ENCODE results near the gene KRT15. TPM values are rescaled to one million over a fixed set of nuclear protein-coding genes. Genes with fewer than 3 reads are reported as not detected.

Gene KRT15
- total and polyA plus RNA-seq, 2 donors: 191 to 831 TPM

- DNase-seq (ENCODE audit: low read depth in 6 of 9, low spot score in 9 of 9): no peak
- H3K36me3 ChIP-seq (ENCODE audit: control insufficient read depth in 2 of 2, insufficient read depth in 2 of 2, low read length in 1 of 2): no peaks in the 10 kb centered on the region
- H3K27me3 ChIP-seq (ENCODE audit: control insufficient read depth in 2 of 2, insufficient read depth in 1 of 2, low read length in 1 of 2): peaks cover 21 to 53% of the 10 kb centered on the region in 2 donors
- WGBS: 82% methylated on average over 4 of the region's 4 CpGs
- no peak overlapping the region for H3K4me3 ChIP-seq (ENCODE audit: low read length in 2 of 2)
- H3K4me1 ChIP-seq (ENCODE audit: control insufficient read depth in 2 of 2, insufficient read depth in 2 of 2, low read length in 2 of 2): no peaks in the 10 kb centered on the region
- no peak overlapping the region for H3K27ac ChIP-seq (ENCODE audit: low read depth in 1 of 2, low read length in 1 of 2)
- H3K9me3 ChIP-seq (ENCODE audit: control insufficient read depth in 2 of 2, insufficient read depth in 1 of 2, low read length in 1 of 2): peaks cover 0 to 3% of the 10 kb centered on the region in 2 donors
Measured at GRCh38 chr17:41523225-41523593, 4.5 kb upstream of the KRT15 start.

DNA sequence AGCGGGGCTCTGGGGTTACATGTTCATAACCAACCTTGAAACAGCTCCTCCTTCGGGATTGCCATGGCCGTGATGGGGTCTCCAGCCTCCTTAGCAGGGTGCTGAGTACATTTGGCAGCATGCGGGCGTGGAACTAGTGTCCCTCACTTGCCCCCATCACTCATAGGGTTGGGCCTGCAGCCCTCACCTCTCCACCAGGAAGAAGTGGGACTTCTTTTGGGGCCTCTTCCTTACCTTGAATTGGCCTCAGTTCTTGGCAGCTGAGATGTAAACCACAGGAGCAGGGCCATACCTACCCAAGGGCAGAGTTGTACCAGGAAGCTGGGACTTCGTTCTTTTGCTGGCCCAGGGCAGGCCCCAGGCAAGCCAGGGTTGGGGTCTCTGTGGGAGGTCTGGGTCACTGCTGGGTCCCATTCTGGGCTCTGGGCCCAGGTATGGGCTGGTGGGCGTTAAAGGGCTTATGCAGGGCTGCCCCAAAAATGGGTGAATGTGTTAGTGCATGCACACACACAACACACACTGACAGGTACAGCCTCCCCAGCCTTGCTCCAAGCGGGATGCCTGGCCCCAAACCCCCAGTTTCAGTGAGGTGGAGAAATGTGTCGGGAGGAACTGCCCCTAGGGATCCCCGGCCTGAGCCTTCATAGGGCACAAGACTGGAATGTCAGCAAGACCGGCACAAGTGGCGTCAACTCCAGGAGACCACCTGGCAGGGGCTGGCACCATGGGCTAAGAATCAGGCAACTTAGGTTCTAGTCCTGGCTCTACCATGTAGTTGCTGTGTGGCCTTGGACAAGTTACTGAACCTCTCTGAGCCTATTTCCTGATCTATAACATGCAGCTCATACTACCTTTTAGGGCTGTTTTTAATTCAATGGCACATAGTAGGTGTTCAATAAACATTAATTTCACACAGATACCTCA lies 3.9 kb upstream of the KRT15 start:
- Histone ChIP-seq H3K4me3 (ENCODE audit: low read length in 2 of 2) (no peak overlapping the region), H3K27ac (ENCODE audit: low read depth in 1 of 2, low read length in 1 of 2) (peak overlapping the region; percentile 26 to 60), H3K9me3 (ENCODE audit: control insufficient read depth in 2 of 2, insufficient read depth in 1 of 2, low read length in 1 of 2) (peaks cover 0 to under 1% of the 10 kb centered on the region in 2 donors), H3K36me3 (ENCODE audit: control insufficient read depth in 2 of 2, insufficient read depth in 2 of 2, low read length in 1 of 2) (no peaks in the 10 kb centered on the region), H3K4me1 (ENCODE audit: control insufficient read depth in 2 of 2, insufficient read depth in 2 of 2, low read length in 2 of 2) (no peaks in the 10 kb centered on the region), H3K27me3 (ENCODE audit: control insufficient read depth in 2 of 2, insufficient read depth in 1 of 2, low read length in 1 of 2) (peaks cover 14 to 47% of the 10 kb centered on the region in 2 donors)
- no peak for DNase-seq (ENCODE audit: low read depth in 6 of 9, low spot score in 9 of 9)
- WGBS: 87% methylated on average over 12 of the region's 12 CpGs

GRCh38 chr17:41521574-41522261 lies 3.0 kb upstream of the KRT15 start:
- Histone ChIP-seq H3K9me3 (ENCODE audit: control insufficient read depth in 2 of 2, insufficient read depth in 1 of 2, low read length in 1 of 2) (no peaks in the 10 kb centered on the region), H3K4me1 (ENCODE audit: control insufficient read depth in 2 of 2, insufficient read depth in 2 of 2, low read length in 2 of 2) (no peaks in the 10 kb centered on the region), H3K36me3 (ENCODE audit: control insufficient read depth in 2 of 2, insufficient read depth in 2 of 2, low read length in 1 of 2) (no peaks in the 10 kb centered on the region), H3K27me3 (ENCODE audit: control insufficient read depth in 2 of 2, insufficient read depth in 1 of 2, low read length in 1 of 2) (peaks cover 6 to 38% of the 10 kb centered on the region in 2 donors), H3K27ac (ENCODE audit: low read depth in 1 of 2, low read length in 1 of 2) (peak overlapping the region; percentile 30 to 60), H3K4me3 (ENCODE audit: low read length in 2 of 2) (no peak overlapping the region)
- 83% methylated on average over 6 of the region's 6 CpGs for WGBS
- DNase-seq (ENCODE audit: low read depth in 6 of 9, low spot score in 9 of 9): no peak

DNA sequence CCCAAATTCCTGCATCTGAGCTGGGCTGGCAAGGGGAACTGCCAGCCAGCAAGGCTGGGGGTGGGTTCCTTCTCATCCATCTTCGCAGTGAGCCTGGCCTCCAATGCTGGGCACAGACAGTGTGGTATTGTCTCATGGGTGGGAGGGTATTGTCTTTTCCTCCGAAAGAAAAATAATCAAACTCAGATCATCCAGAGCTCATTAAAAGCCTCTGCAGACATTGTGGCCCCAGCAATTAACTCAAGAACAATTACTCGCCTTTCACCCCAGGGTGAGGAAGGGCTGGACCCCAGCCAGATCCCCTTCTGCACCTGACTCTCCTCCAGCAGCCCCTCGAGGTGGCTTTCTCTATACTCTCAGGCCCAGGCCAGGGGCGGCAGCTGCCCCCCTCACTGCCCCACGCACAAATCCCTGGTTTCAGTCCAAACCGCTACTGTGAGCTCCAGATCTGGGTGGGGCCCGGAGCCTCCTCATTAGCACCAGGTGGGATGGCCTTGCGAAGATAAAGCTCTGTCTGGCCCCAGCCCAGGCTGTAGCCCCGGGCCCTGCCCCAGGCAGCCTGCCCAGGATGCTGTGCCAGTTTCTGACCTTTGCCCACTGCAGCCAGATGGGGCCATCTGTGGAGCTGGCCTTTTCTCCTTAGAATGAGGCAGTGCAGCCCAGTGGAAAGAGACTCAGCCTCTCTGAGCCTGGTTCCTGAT lies 2.3 kb upstream of the KRT15 start:
- H3K27me3 ChIP-seq (ENCODE audit: control insufficient read depth in 2 of 2, insufficient read depth in 1 of 2, low read length in 1 of 2): peaks cover 0 to 31% of the 10 kb centered on the region in 2 donors
- no peaks in the 10 kb centered on the region for H3K4me1 ChIP-seq (ENCODE audit: control insufficient read depth in 2 of 2, insufficient read depth in 2 of 2, low read length in 2 of 2)
- H3K36me3 ChIP-seq (ENCODE audit: control insufficient read depth in 2 of 2, insufficient read depth in 2 of 2, low read length in 1 of 2): no peaks in the 10 kb centered on the region
- H3K9me3 ChIP-seq (ENCODE audit: control insufficient read depth in 2 of 2, insufficient read depth in 1 of 2, low read length in 1 of 2): no peaks in the 10 kb centered on the region
- H3K4me3 ChIP-seq (ENCODE audit: low read length in 2 of 2): no peak overlapping the region
- WGBS: 86% methylated on average over 10 of the region's 10 CpGs
- peak overlapping the region in 1 of 2 donors; percentile 25 for H3K27ac ChIP-seq (ENCODE audit: low read depth in 1 of 2, low read length in 1 of 2)
- DNase-seq (ENCODE audit: low read depth in 6 of 9, low spot score in 9 of 9): no peak

DNA sequence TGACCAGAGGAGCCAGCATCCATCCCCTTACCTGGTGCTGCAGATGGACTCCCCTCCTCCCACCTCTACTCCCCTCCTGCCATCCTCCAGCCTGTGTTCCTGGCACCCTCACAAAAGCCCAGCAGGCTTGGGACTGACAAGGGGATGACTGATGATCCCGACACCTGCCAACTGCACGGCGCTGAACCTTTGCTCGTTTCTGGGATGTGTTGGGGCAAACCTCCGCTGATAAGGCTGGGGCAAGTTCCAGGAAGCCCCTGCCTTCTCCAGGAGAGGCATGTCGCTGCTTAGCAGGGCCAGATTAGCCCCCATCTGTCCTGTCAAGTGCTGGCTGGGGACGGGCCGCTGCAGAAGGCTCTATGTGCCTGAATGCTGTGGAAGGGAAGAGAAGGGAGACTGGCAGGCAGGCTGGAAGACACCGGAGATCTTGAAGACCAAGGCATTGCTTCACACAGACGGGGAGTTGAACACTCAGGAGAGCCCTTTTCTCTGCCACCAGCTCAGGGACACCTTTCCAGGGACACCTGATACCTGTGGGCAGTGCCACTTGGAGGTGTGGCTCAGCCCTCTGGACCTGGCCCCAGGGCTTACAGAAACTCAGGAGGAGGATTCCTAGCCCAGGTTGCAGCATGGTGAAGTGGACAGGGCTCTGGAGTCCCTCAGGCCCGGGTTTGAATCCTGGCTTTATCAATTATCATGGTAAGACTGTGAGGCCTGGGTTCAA lies 973 bp upstream of the KRT15 start:
- Histone ChIP-seq H3K36me3 (ENCODE audit: control insufficient read depth in 2 of 2, insufficient read depth in 2 of 2, low read length in 1 of 2) (no peaks in the 10 kb centered on the region), H3K27ac (ENCODE audit: low read depth in 1 of 2, low read length in 1 of 2) (peak overlapping the region; percentile 38 to 55), H3K4me3 (ENCODE audit: low read length in 2 of 2) (no peak overlapping the region), H3K9me3 (ENCODE audit: control insufficient read depth in 2 of 2, insufficient read depth in 1 of 2, low read length in 1 of 2) (no peaks in the 10 kb centered on the region), H3K27me3 (ENCODE audit: control insufficient read depth in 2 of 2, insufficient read depth in 1 of 2, low read length in 1 of 2) (peaks cover 0 to 18% of the 10 kb centered on the region in 2 donors), H3K4me1 (ENCODE audit: control insufficient read depth in 2 of 2, insufficient read depth in 2 of 2, low read length in 2 of 2) (no peaks in the 10 kb centered on the region)
- DNase-seq (ENCODE audit: low read depth in 6 of 9, low spot score in 9 of 9): peak in 1 of 9 donors; percentile 15
- 73% methylated on average over 11 of the region's 11 CpGs for WGBS

DNA sequence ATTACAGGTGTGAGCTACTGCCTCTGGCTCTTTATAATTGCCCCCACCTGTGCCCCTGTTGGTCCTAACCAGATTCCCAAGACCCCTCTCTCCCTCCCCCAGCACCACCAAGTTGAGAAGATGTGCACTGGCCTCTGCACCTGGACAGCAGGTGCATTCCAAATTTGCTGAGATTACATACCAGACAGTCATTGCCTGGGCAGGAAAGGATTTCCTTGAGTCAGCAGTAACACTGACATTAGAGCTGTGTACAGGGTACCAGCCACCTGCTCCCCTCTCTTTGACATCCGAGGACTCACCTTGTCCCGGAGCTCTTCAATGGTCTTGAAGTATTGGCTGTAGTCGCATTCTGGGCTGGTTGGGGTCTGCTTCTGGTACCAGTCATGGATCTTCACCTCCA lies 659 bp downstream of the KRT15 start:
- Histone ChIP-seq H3K4me1 (ENCODE audit: control insufficient read depth in 2 of 2, insufficient read depth in 2 of 2, low read length in 2 of 2) (peaks cover 0 to 4% of the 10 kb centered on the region in 2 donors), H3K36me3 (ENCODE audit: control insufficient read depth in 2 of 2, insufficient read depth in 2 of 2, low read length in 1 of 2) (no peaks in the 10 kb centered on the region), H3K9me3 (ENCODE audit: control insufficient read depth in 2 of 2, insufficient read depth in 1 of 2, low read length in 1 of 2) (no peaks in the 10 kb centered on the region), H3K27ac (ENCODE audit: low read depth in 1 of 2, low read length in 1 of 2) (no peak overlapping the region), H3K4me3 (ENCODE audit: low read length in 2 of 2) (peak overlapping the region; percentile 4 to 12), H3K27me3 (ENCODE audit: control insufficient read depth in 2 of 2, insufficient read depth in 1 of 2, low read length in 1 of 2) (peaks cover 0 to 10% of the 10 kb centered on the region in 2 donors)
- WGBS: 91% methylated on average over 3 of the region's 3 CpGs
- DNase-seq (ENCODE audit: low read depth in 6 of 9, low spot score in 9 of 9): no peak

GRCh38 chr17:41516830-41517283 lies 1.8 kb downstream of the KRT15 start:
- peaks cover 0 to 6% of the 10 kb centered on the region in 2 donors for H3K27me3 ChIP-seq (ENCODE audit: control insufficient read depth in 2 of 2, insufficient read depth in 1 of 2, low read length in 1 of 2)
- H3K4me1 ChIP-seq (ENCODE audit: control insufficient read depth in 2 of 2, insufficient read depth in 2 of 2, low read length in 2 of 2): peaks cover 0 to 4% of the 10 kb centered on the region in 2 donors
- H3K36me3 ChIP-seq (ENCODE audit: control insufficient read depth in 2 of 2, insufficient read depth in 2 of 2, low read length in 1 of 2): no peaks in the 10 kb centered on the region
- 94% methylated on average over 14 of the region's 14 CpGs for WGBS
- H3K9me3 ChIP-seq (ENCODE audit: control insufficient read depth in 2 of 2, insufficient read depth in 1 of 2, low read length in 1 of 2): no peaks in the 10 kb centered on the region
- peak overlapping the region in 1 of 2 donors; percentile 40 for H3K27ac ChIP-seq (ENCODE audit: low read depth in 1 of 2, low read length in 1 of 2)
- peak overlapping the region in 1 of 2 donors; percentile 11 for H3K4me3 ChIP-seq (ENCODE audit: low read length in 2 of 2)
- DNase-seq (ENCODE audit: low read depth in 6 of 9, low spot score in 9 of 9): no peak

GRCh38 chr17:41516147-41516829 lies 2.4 kb downstream of the KRT15 start:
- 89% methylated on average over 14 of the region's 14 CpGs for WGBS
- no peak for DNase-seq (ENCODE audit: low read depth in 6 of 9, low spot score in 9 of 9)
- Histone ChIP-seq H3K4me1 (ENCODE audit: control insufficient read depth in 2 of 2, insufficient read depth in 2 of 2, low read length in 2 of 2) (peaks cover 0 to 4% of the 10 kb centered on the region in 2 donors), H3K4me3 (ENCODE audit: low read length in 2 of 2) (peak overlapping the region in 1 of 2 donors; percentile 11), H3K9me3 (ENCODE audit: control insufficient read depth in 2 of 2, insufficient read depth in 1 of 2, low read length in 1 of 2) (no peaks in the 10 kb centered on the region), H3K27ac (ENCODE audit: low read depth in 1 of 2, low read length in 1 of 2) (peak overlapping the region in 1 of 2 donors; percentile 52), H3K27me3 (ENCODE audit: control insufficient read depth in 2 of 2, insufficient read depth in 1 of 2, low read length in 1 of 2) (peaks cover 0 to 4% of the 10 kb centered on the region in 2 donors), H3K36me3 (ENCODE audit: control insufficient read depth in 2 of 2, insufficient read depth in 2 of 2, low read length in 1 of 2) (no peaks in the 10 kb centered on the region)

Measured in thymus (tissue), 11 donors.